GM15510 (cell line): ENCODE data around the gene MYOG.

ENCODE experiments used
- POLR2A ChIP-seq: IDR thresholded peaks from 3 replicates; pipeline ENCODE4 v1.6.1; 2011; ENCODE audit warnings: borderline replicate concordance; ENCODE audit not compliant: insufficient read length; ENCODE audit errors: extremely low read depth

Gene MYOG

GRCh38 chr1:203056012-203056411 is 29.8 kb downstream of the MYOG start:
- no peak for TF ChIP-seq POLR2A

GRCh38 chr1:203055161-203055799 is 30.5 kb downstream of the MYOG start:
- no peak for TF ChIP-seq POLR2A

GRCh38 chr1:203054642-203055041 is 31.2 kb downstream of the MYOG start:
- no peak for TF ChIP-seq POLR2A

GRCh38 chr1:203054184-203054583 is 31.6 kb downstream of the MYOG start:
- no peak for TF ChIP-seq POLR2A

GRCh38 chr1:203052601-203053000 is 33.2 kb downstream of the MYOG start:
- no peak for TF ChIP-seq POLR2A

- TF ChIP-seq POLR2A, result no peak
These were observed 33.9 kb downstream of the MYOG start for GRCh38 chr1:203051841-203052324.

GRCh38 chr1:203050826-203051225 is 35.0 kb downstream of the MYOG start:
- TF ChIP-seq POLR2A, result no peak

GRCh38 chr1:203049576-203050180 is 36.1 kb downstream of the MYOG start:
- TF ChIP-seq POLR2A, result no peak

- TF ChIP-seq POLR2A, result no peak
These were observed 36.7 kb downstream of the MYOG start for GRCh38 chr1:203049077-203049476.

GRCh38 chr1:203048555-203049051 is 37.2 kb downstream of the MYOG start:
- no peak for TF ChIP-seq POLR2A

GRCh38 chr1:203048086-203048485 is 37.7 kb downstream of the MYOG start:
- no peak for TF ChIP-seq POLR2A

GRCh38 chr1:203046984-203047630 is 38.7 kb downstream of the MYOG start:
- TF ChIP-seq POLR2A, result no peak

GRCh38 chr1:203045821-203046594 is 39.8 kb downstream of the MYOG start:
- TF ChIP-seq POLR2A, result no peak

GRCh38 chr1:203045336-203045735 is 40.5 kb downstream of the MYOG start:
- no peak for TF ChIP-seq POLR2A
